ENCODE data around the gene FAM78A. TPM values are rescaled to one million over a fixed set of nuclear protein-coding genes. Genes with fewer than 3 reads are reported as not detected.

The FAM78A gene
- total RNA-seq, 1 experiment from 2014 or later, result 0.07 TPM

DNA sequence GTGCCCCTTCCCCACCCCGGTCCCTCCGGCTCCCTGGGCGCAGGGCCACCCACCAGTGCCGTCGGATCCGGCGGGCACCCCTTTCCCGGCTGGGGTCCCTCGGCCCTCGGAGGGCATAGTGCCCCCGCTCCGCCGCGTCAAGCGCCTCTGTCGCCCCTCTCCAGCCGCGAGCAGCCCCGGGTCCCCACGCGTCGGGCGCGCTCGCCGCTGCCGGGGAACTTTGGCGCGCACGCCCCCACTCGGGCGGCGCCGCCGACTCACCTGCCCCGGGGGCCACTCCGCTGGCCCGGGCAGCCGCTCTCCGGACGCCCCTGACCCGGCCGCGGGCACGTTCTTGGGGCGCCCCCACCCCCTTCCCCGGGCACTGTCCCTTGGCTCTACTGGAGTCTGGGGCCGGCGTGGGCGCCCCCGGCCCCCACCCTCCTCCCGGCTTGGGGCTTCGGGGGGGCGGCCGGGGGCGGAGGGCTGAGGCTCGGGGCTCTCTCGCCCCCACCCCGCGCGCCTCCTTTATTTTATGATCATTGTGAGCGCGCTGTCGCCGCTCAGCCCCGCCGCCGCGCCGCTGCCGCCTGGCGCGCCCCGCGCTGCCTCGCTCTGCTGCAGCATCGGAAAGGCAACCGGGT lies 1.1 kb upstream of the FAM78A start:
- no peaks in the 10 kb centered on the region for H3K9me3 ChIP-seq (ENCODE audit: low read length)

DNA sequence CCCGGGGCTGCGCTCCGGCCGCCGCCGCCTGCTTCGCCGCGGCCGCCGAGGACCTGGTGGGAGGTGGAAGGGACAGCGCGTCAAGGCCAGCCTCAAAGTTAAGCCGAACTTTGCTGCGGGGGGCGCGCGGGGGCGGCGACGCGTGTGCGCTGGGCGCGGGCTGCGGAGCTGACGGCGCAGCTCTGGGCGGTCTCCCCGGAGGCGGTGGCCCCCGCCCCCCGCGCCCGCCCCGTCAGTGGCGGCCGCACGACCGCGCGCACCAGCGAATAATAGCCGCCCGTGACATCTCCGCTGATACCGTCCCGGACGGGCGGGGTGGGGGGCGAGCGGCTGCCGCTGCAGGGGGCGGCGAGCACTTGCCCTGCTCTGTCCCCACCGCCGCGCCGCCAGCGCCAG lies 579 bp upstream of the FAM78A start:
- no peaks in the 10 kb centered on the region for H3K9me3 ChIP-seq (ENCODE audit: low read length)
- no peak overlapping the region for H3K27ac ChIP-seq (ENCODE audit: low read length)
- H2AFZ ChIP-seq (ENCODE audit: low read length), result peak overlapping the region; percentile 42; the same call in 1 of the 2 replicates
- DNase-seq (no peak), ATAC-seq (no peak)
- no peaks in the 10 kb centered on the region for H3K9me2 ChIP-seq (replicated peaks; ENCODE audit: low read length)
- H3K4me3 ChIP-seq (ENCODE audit: low read length), result peak overlapping the region; percentile 60; the same call in 1 of the 2 replicates
- TF ChIP-seq EZH2 (IDR thresholded peaks at IDR 0.05; ENCODE audit: low read length, unreplicated experiment) (no peak), EZH2phosphoT487 (IDR thresholded peaks at IDR 0.05; ENCODE audit: borderline replicate concordance, low read length) (no peak)
- TF ChIP-seq, protein P1, sequence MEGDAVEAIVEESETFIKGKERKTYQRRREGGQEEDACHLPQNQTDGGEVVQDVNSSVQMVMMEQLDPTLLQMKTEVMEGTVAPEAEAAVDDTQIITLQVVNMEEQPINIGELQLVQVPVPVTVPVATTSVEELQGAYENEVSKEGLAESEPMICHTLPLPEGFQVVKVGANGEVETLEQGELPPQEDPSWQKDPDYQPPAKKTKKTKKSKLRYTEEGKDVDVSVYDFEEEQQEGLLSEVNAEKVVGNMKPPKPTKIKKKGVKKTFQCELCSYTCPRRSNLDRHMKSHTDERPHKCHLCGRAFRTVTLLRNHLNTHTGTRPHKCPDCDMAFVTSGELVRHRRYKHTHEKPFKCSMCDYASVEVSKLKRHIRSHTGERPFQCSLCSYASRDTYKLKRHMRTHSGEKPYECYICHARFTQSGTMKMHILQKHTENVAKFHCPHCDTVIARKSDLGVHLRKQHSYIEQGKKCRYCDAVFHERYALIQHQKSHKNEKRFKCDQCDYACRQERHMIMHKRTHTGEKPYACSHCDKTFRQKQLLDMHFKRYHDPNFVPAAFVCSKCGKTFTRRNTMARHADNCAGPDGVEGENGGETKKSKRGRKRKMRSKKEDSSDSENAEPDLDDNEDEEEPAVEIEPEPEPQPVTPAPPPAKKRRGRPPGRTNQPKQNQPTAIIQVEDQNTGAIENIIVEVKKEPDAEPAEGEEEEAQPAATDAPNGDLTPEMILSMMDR (conservative IDR thresholded peaks at IDR 0.05; ENCODE audit: low read depth, low read length), result no peak
- no peaks in the 10 kb centered on the region for H3K4me1 ChIP-seq (ENCODE audit: insufficient read depth, low read length)
- no peak overlapping the region for H3K9ac ChIP-seq (ENCODE audit: low read length)
- no peaks in the 10 kb centered on the region for H4K20me1 ChIP-seq (ENCODE audit: low read length)
- no TSS peak for BruUV-seq (replicated peaks)
- ChIA-PET CTCF (no interaction called here), POLR2A (ENCODE audit: unreplicated experiment) (no interaction called here)
- peaks cover 13% of the 10 kb centered on the region for H3K27me3 ChIP-seq (ENCODE audit: low read length)
- no peaks in the 10 kb centered on the region for H3F3A ChIP-seq (ENCODE audit: low read length, unreplicated experiment)
- no peaks in the 10 kb centered on the region for H3K36me3 ChIP-seq (ENCODE audit: low read depth, low read length)
- no peaks in the 10 kb centered on the region for H3K79me2 ChIP-seq (ENCODE audit: low read length)
- intact Hi-C loops (cut with micrococcal nuclease), result no loop called here
- H3K4me2 ChIP-seq (ENCODE audit: low read length), result peak overlapping the region; percentile 78

More for the DNA sequence above, 1.1 kb upstream of the FAM78A start:
- Histone ChIP-seq H3K4me1 (ENCODE audit: insufficient read depth, low read length) (no peaks in the 10 kb centered on the region), H3K9ac (ENCODE audit: low read length) (no peak overlapping the region), H3K9me2 (replicated peaks; ENCODE audit: low read length) (no peaks in the 10 kb centered on the region), H3F3A (ENCODE audit: low read length, unreplicated experiment) (no peaks in the 10 kb centered on the region), H3K4me3 (ENCODE audit: low read length) (peak overlapping the region; percentile 60), H4K20me1 (ENCODE audit: low read length) (no peaks in the 10 kb centered on the region), H3K36me3 (ENCODE audit: low read depth, low read length) (no peaks in the 10 kb centered on the region), H3K27ac (ENCODE audit: low read length) (no peak overlapping the region), H3K4me2 (ENCODE audit: low read length) (peak overlapping the region; percentile 78), H3K79me2 (ENCODE audit: low read length) (no peaks in the 10 kb centered on the region), H3K27me3 (ENCODE audit: low read length) (peaks cover 18% of the 10 kb centered on the region), H2AFZ (ENCODE audit: low read length) (peak overlapping the region; percentile 42; the same call in 1 of the 2 replicates)
- ATAC-seq (no peak), DNase-seq (no peak)
- intact Hi-C loops (cut with micrococcal nuclease), result no loop called here
- POLR2A ChIA-PET (ENCODE audit: unreplicated experiment), result no interaction called here
- CTCF ChIA-PET, result no interaction called here
- TF ChIP-seq, protein P1 (conservative IDR thresholded peaks at IDR 0.05; ENCODE audit: low read depth, low read length), result no peak
- TF ChIP-seq EZH2phosphoT487 (IDR thresholded peaks at IDR 0.05; ENCODE audit: borderline replicate concordance, low read length), result no peak
- no peak for TF ChIP-seq EZH2 (IDR thresholded peaks at IDR 0.05; ENCODE audit: low read length, unreplicated experiment)
- no TSS peak for BruUV-seq (replicated peaks)

DNA sequence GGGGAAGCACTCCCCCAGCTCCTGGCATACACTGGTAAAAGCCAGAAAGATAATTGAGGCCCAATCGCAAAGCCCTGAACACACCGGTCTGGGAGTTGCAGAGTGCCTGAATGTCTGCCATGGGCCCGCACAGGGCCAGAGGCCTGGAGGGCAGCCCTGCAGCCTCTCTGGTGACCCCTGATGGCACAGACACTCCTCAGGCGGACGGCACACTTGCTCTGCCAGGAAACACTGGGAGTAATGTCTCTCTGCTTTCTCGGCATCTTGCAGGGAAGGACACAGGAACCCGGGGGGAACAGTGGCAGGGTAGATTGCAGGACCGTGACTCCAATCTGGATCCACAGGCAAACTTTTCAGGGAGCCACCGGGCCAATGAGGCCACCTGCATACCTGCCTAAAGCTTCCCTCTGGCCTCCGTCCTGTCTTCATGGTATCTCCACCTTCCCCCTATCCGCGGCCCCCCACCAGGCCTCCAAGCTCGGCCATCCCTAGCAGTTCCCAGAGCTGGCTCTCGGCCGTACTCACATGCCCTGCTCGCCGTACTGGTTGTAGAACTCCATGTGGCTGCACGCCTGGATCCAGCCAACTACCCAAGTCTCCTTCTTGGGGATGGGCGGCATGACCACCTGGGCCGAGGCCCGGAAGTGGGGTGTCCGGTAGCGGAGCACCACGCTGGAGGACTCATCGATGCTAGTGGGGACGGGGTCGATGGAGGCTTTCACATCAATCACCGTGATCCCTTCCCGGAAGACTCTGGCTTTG lies 797 bp downstream of the FAM78A start:
- H4K20me1 ChIP-seq (ENCODE audit: low read length), result no peaks in the 10 kb centered on the region
- H3K9me2 ChIP-seq (replicated peaks; ENCODE audit: low read length), result no peaks in the 10 kb centered on the region
- peaks cover 9% of the 10 kb centered on the region for H3K27me3 ChIP-seq (ENCODE audit: low read length)
- H3K9ac ChIP-seq (ENCODE audit: low read length), result no peak overlapping the region
- DNase-seq (no peak), ATAC-seq (no peak)
- no peak for TF ChIP-seq EZH2phosphoT487 (IDR thresholded peaks at IDR 0.05; ENCODE audit: borderline replicate concordance, low read length)
- TF ChIP-seq, protein P1 (conservative IDR thresholded peaks at IDR 0.05; ENCODE audit: low read depth, low read length), result no peak
- TF ChIP-seq EZH2 (IDR thresholded peaks at IDR 0.05; ENCODE audit: low read length, unreplicated experiment), result no peak
- H3K79me2 ChIP-seq (ENCODE audit: low read length), result no peaks in the 10 kb centered on the region
- intact Hi-C loops (cut with micrococcal nuclease), result no loop called here
- ChIA-PET POLR2A (ENCODE audit: unreplicated experiment) (no interaction called here), CTCF (no interaction called here)
- no peaks in the 10 kb centered on the region for H3K9me3 ChIP-seq (ENCODE audit: low read length)
- H2AFZ ChIP-seq (ENCODE audit: low read length), result no peak overlapping the region
- no TSS peak for BruUV-seq (replicated peaks)
- H3F3A ChIP-seq (ENCODE audit: low read length, unreplicated experiment), result no peaks in the 10 kb centered on the region
- no peak overlapping the region for H3K27ac ChIP-seq (ENCODE audit: low read length)
- no peak overlapping the region for H3K4me3 ChIP-seq (ENCODE audit: low read length)
- no peaks in the 10 kb centered on the region for H3K4me1 ChIP-seq (ENCODE audit: insufficient read depth, low read length)
- no peaks in the 10 kb centered on the region for H3K36me3 ChIP-seq (ENCODE audit: low read depth, low read length)
- no peak overlapping the region for H3K4me2 ChIP-seq (ENCODE audit: low read length)
